K562 (cell line): ENCODE measurements around the gene DNAH1. TPM values are rescaled to one million over a fixed set of nuclear protein-coding genes. Genes with fewer than 3 reads are reported as not detected.

Experiments used
- ATAC-seq: fragments of 200-7000 bp; cut with Tn5 transposase; 3 replicates; pipeline ENCODE4 v1.9.1; 2020; ENCODE audit warnings: moderate library complexity
- BruUV-seq: library from RNA; stranded (reverse); fragments of 400-500 nt; replicated peaks from 2 replicates; lab custom pipeline; 2021; lab: Mats Ljungman, UMichigan
- CTCF ChIA-PET: fragments of 300-600 bp; formaldehyde crosslinking; extraction: SDS; loops from one replicate; lab custom pipeline; 2021; ENCODE audit warnings: low intra/inter-chr PET ratio; lab: Yijun Ruan, JAX
- POLR2A ChIA-PET: fragments of 300-600, 350-650 bp; sonication (Branson Sonifier 250); formaldehyde crosslinking; extraction: SDS; loops from one replicate; lab custom pipeline; 2021; ENCODE audit warnings: antibody characterized with exemption, inconsistent platforms; lab: Yijun Ruan, JAX
- DNase-seq, 4 experiments: peaks; one replicate each; pipeline versions ENCODE4 v3.0.0 to v3.0.0-alpha.2; 2011 to 2018; ENCODE audit warnings: low spot score in 3 of 4, mixed read lengths in 3 of 4; ENCODE audit errors: extremely low read depth in 1 of 4
- FAIRE-seq: peaks from 2 replicates; lab custom pipeline; 2011; peaks lifted over from hg19 to GRCh38; lab: Jason Lieb, UNC
- H2AFZ ChIP-seq: 2 replicates; pipeline ENCODE4 v1.6.0; 2011; ENCODE audit warnings: low read depth, low read length, control low read depth, inconsistent platforms
- H3K27ac ChIP-seq: fragments of 200-600 bp; 3 replicates; pipeline ENCODE4 v1.8.0; 2011; ENCODE audit warnings: low read depth, mild to moderate bottlenecking, control low read depth, inconsistent platforms, low read length, moderate library complexity, mixed read lengths; ENCODE audit errors: extremely low read depth
- H3K27me3 ChIP-seq, 2 experiments: fragments of 300-600 bp in 1 of 2; 2 replicates in 1 of 2; 3 replicates in 1 of 2; pipeline versions ENCODE4 v1.6.0 to v1.8.0; 2011; ENCODE audit warnings: inconsistent platforms in 2 of 2, low read length in 2 of 2, mild to moderate bottlenecking in 1 of 2, mixed read lengths in 1 of 2, moderate library complexity in 1 of 2; ENCODE audit not compliant: control insufficient read depth in 2 of 2, insufficient read depth in 2 of 2
- H3K36me3 ChIP-seq: fragments of 300-600 bp; 3 replicates; pipeline ENCODE4 v1.8.0; 2011; ENCODE audit warnings: mild to moderate bottlenecking, low read length, inconsistent platforms; ENCODE audit not compliant: control insufficient read depth, insufficient read depth
- H3K4me1 ChIP-seq, 2 experiments: fragments of 200-600 bp in 1 of 2; replicated peaks in 1 of 2; 2 replicates in 1 of 2; 3 replicates in 1 of 2; pipeline versions ENCODE4 v1.5.1 to v1.8.0; 2011; ENCODE audit warnings: inconsistent platforms in 2 of 2, low read length in 2 of 2, mild to moderate bottlenecking in 1 of 2, mixed read lengths in 1 of 2, moderate library complexity in 1 of 2; ENCODE audit not compliant: control insufficient read depth in 2 of 2, insufficient read depth in 2 of 2
- H3K4me2 ChIP-seq: 2 replicates; pipeline ENCODE4 v1.6.1; 2011; ENCODE audit warnings: low read length, control low read depth, inconsistent platforms, mixed read lengths; ENCODE audit not compliant: insufficient read depth
- H3K4me3 ChIP-seq: fragments of 200-600 bp; sonication (generic), shearing (Covaris generic); 2 replicates; pipeline ENCODE4 v1.5.1; 2016; ENCODE audit warnings: control low read depth, inconsistent platforms
- H3K79me2 ChIP-seq: fragments of 200-600 bp; 3 replicates; pipeline ENCODE4 v1.8.0; 2011; ENCODE audit warnings: low read length, inconsistent platforms; ENCODE audit not compliant: control insufficient read depth, insufficient read depth
- H3K9ac ChIP-seq, 2 experiments: 2 replicates each; pipeline versions ENCODE4 v1.6.0 to v1.6.1; 2011; ENCODE audit warnings: low read depth in 2 of 2, low read length in 2 of 2, control low read depth in 1 of 2, inconsistent platforms in 1 of 2, mild to moderate bottlenecking in 1 of 2, mixed read lengths in 1 of 2; ENCODE audit not compliant: insufficient read depth in 1 of 2
- H3K9me1 ChIP-seq: one replicate; pipeline ENCODE4 v1.6.0; 2011; ENCODE audit warnings: inconsistent platforms, mild to moderate bottlenecking, low read length, moderate library complexity; ENCODE audit not compliant: control insufficient read depth, insufficient read depth
- H3K9me3 ChIP-seq: replicated peaks from 2 replicates; pipeline ENCODE4 v1.5.1; 2011; ENCODE audit warnings: low read depth, low read length, inconsistent platforms; ENCODE audit not compliant: control insufficient read depth, insufficient read depth
- H4K20me1 ChIP-seq: replicated peaks from 2 replicates; pipeline ENCODE4 v1.6.1; 2011; ENCODE audit warnings: low read length, inconsistent platforms, mixed read lengths; ENCODE audit not compliant: control insufficient read depth, insufficient read depth
- BRCA1 ChIP-seq, 2 experiments: fragments of 450-650 bp in 1 of 2; sonication (generic) in 1 of 2; formaldehyde crosslinking in 1 of 2; IDR thresholded peaks; 2 replicates each; pipeline versions ENCODE4 v1.5.0 to v1.6.1; 2017 to 2020; ENCODE audit warnings: mild to moderate bottlenecking in 1 of 2, missing genetic modification reagents in 1 of 2
- CREM ChIP-seq: IDR thresholded peaks from 2 replicates; pipeline ENCODE4 v1.6.1; 2014; ENCODE audit warnings: antibody characterized with exemption, low read depth
- CTBP1 ChIP-seq: fragments of 450-650 bp; IDR thresholded peaks from 2 replicates; pipeline ENCODE4 v1.6.1; 2016; ENCODE audit warnings: borderline replicate concordance
- MYNN ChIP-seq, 2 experiments: sonication (generic); formaldehyde crosslinking in 1 of 2; IDR thresholded peaks; 2 replicates each; pipeline versions ENCODE4 v1.5.0 to v1.6.1; 2016 to 2020; ENCODE audit warnings: antibody characterized with exemption in 1 of 2, missing genetic modification reagents in 1 of 2
- PHF20 ChIP-seq: fragments of 450-650 bp; IDR thresholded peaks from 2 replicates; pipeline ENCODE4 v1.6.1; 2018; ENCODE audit not compliant: partially characterized antibody
- POLR2AphosphoS2 ChIP-seq: IDR thresholded peaks from 2 replicates; pipeline ENCODE4 v1.6.1; 2012; ENCODE audit warnings: low read length, improper control_type of control experiment
- PREB ChIP-seq: sonication (generic); formaldehyde crosslinking; IDR thresholded peaks from 2 replicates; pipeline ENCODE4 v1.8.1; 2023; ENCODE audit warnings: mild to moderate bottlenecking, missing genetic modification reagents
- SIX5 ChIP-seq, 2 experiments: IDR thresholded peaks; 2 replicates each; pipeline ENCODE4 v1.6.1; 2011; ENCODE audit warnings: low read length in 2 of 2, borderline replicate concordance in 1 of 2, low read depth in 1 of 2, mild to moderate bottlenecking in 1 of 2, moderate library complexity in 1 of 2; ENCODE audit not compliant: insufficient read depth in 1 of 2
- SNAPC5 ChIP-seq: fragments of 250-450 bp; sonication (Bioruptor Pico); IDR thresholded peaks from 2 replicates; pipeline ENCODE4 v1.8.0; 2021; ENCODE audit warnings: moderate library complexity, mild to moderate bottlenecking, inconsistent platforms
- SREBF1 ChIP-seq: fragments of 150-350 bp; IDR thresholded peaks from 2 replicates; pipeline ENCODE4 v1.6.1; 2014; ENCODE audit warnings: antibody characterized with exemption, low read depth, low read length, borderline replicate concordance
- USF1 ChIP-seq: sonication (generic); formaldehyde crosslinking; IDR thresholded peaks from 2 replicates; pipeline ENCODE4 v1.9.0; 2022; ENCODE audit warnings: mild to moderate bottlenecking, missing genetic modification reagents
- ZNF146 ChIP-seq: IDR thresholded peaks from one replicate; pipeline ENCODE4 v1.6.1; 2018; ENCODE audit warnings: missing compliant biosample characterization; ENCODE audit not compliant: unreplicated experiment
- ZNF253 ChIP-seq: fragments of 250-450 bp; sonication (Bioruptor Pico); conservative IDR thresholded peaks from 2 replicates; pipeline ENCODE4 v1.6.1; 2021; ENCODE audit warnings: mild to moderate bottlenecking
- WGBS: fragments of 100-300 bp; shearing (Covaris generic); methylation state at CpG from one replicate; pipeline ENCODE4 v1.1.6; 2016; ENCODE audit warnings: low coverage, mixed read lengths; ENCODE audit not compliant: insufficient coverage; ENCODE audit errors: missing lambda C conversion rate; 5-methylcytosine and 5-hydroxymethylcytosine counted together
- in situ Hi-C: fragments of 300-500 bp; cut with MboI; formaldehyde crosslinking; loops from 4 replicates; pipeline ENCODE4 v1.15.0; 2018; ENCODE audit warnings: inconsistent platforms, mixed read lengths
- intact Hi-C: fragments of 100-400 bp; cut with micrococcal nuclease; formaldehyde crosslinking; loops from 2 replicates; pipeline ENCODE4 v1.14.2; 2022
- polyA plus RNA-seq, 8 experiments: library from polyadenylated mRNA; depleted of rRNA in 4 of 8; stranded (reverse) in 5 of 8; unstranded in 3 of 8; fragments of >200 nt; fragmentation: Nextera tagmentation in 2 of 8; fragmentation: Illumina TruSeq in 1 of 8; extraction: Ambion mirVana in 2 of 8; extraction: Trizol in 1 of 8; gene quantifications; 2 replicates each; pipeline versions ENCODE4 v1.2.1 to v1.2.3, GENCODE V29; 2011 to 2014; ENCODE audit warnings: inconsistent platforms in 1 of 8, missing spikeins in 1 of 8
- total RNA-seq, 7 experiments: library from RNA; depleted of rRNA in 6 of 7; stranded (reverse); fragments of >200 nt in 6 of 7; fragmentation: Illumina TruSeq in 2 of 7; extraction: Trizol in 2 of 7; gene quantifications; 2 replicates each; pipeline versions ENCODE4 v1.2.1 to v1.2.3, GENCODE V29; 2011 to 2021; ENCODE audit warnings: low replicate concordance in 1 of 7

Gene DNAH1
- total and polyA plus RNA-seq, 9 of the 15 experiments (the other 6 are each of a cell fraction or from before 2014, with no cell fraction given), result 0.04 to 0.84 (median 0.50) TPM

GRCh38 chr3:52288674-52289073 lies 27.4 kb upstream of the DNAH1 start:
- intact Hi-C loops, result loop anchor here (5.0 kb wide), 1 partner anchor 286 kb away; no protein-coding TSS in a partner anchor
- TF ChIP-seq ZNF253, result no peak
- TF ChIP-seq CREM, result no peak
- TF ChIP-seq PREB (CRISPR knock-in tag), result no peak
- no peak for TF ChIP-seq BRCA1 (IDR thresholded peaks at IDR 0.05)
- TF ChIP-seq BRCA1 (CRISPR knock-in tag; IDR thresholded peaks at IDR 0.05), result no peak
- TF ChIP-seq ZNF146 (CRISPR knock-in tag), result no peak
- no peak for TF ChIP-seq PHF20
- no peak for TF ChIP-seq MYNN (IDR thresholded peaks at IDR 0.05)
- no peak for TF ChIP-seq MYNN (CRISPR knock-in tag; IDR thresholded peaks at IDR 0.05)
- no peak for TF ChIP-seq SNAPC5 (CRISPR knock-in tag)
- no peak for TF ChIP-seq SIX5 (IDR thresholded peaks at IDR 0.05; ENCODE audit: borderline replicate concordance in 1 of 2, insufficient read depth in 1 of 2, low read depth in 1 of 2, low read length in 2 of 2)
- TF ChIP-seq CTBP1, result no peak
- TF ChIP-seq SREBF1, result no peak
- TF ChIP-seq POLR2AphosphoS2, result no peak
- no peak for TF ChIP-seq USF1 (CRISPR knock-in tag)
- TF ChIP-seq, all 486 proteins: peak for 0
- ATAC-seq (no peak), DNase-seq (no peak), FAIRE-seq (no peak)
- Histone ChIP-seq H3K27me3 (no peaks in the 10 kb centered on the region), H3K4me3 (peak overlapping the region; percentile 85), H3K9me3 (no peaks in the 10 kb centered on the region), H3K4me1 (peaks cover 13 to 24% of the 10 kb centered on the region in 2 experiments; a peak in 4 of 5 replicates), H3K36me3 (peaks cover 4% of the 10 kb centered on the region; the same call in 2 of the 3 replicates), H4K20me1 (no peaks in the 10 kb centered on the region), H2AFZ (peak overlapping the region; percentile 98), H3K79me2 (peaks cover 21% of the 10 kb centered on the region), H3K27ac (peak overlapping the region; percentile 98; the same call in 2 of the 3 replicates), H3K9me1 (peaks cover 3% of the 10 kb centered on the region), H3K9ac (peak overlapping the region in 1 of 2 experiments; percentile 93; a peak in 2 of 4 replicates), H3K4me2 (peak overlapping the region; percentile 90)
- ChIA-PET CTCF (interaction anchor here (1.0 kb wide), 1 partner anchor 57 kb away, joined by 3 read pairs; no protein-coding TSS in a partner anchor), POLR2A (interaction anchor here (0.6 to 2.8 kb wide), 7 partner anchors 9 to 293 kb away, joined by 3 to 29 read pairs (median 4); partner anchors contain the start of genes RPL29 and WDR82)
- no TSS peak for BruUV-seq
- 57% methylated on average over 5 of the region's 6 CpGs for WGBS
- in situ Hi-C loops, result no loop called here
